Right lobe of liver (tissue), 6 donors: ENCODE measurements around the gene AKT3. TPM values are rescaled to one million over a fixed set of nuclear protein-coding genes. Genes with fewer than 3 reads are reported as not detected.

Experiments
- ATAC-seq, 4 donors: fragments of 200-7000 bp; cut with Tn5 transposase; one replicate each; pipeline ENCODE4 v1.9.1; 2020; ENCODE audit warnings: mild to moderate bottlenecking in 4 of 4, moderate library complexity in 4 of 4
- DNase-seq, 3 donors: peaks; one replicate each; pipeline ENCODE4 v3.0.0-alpha.2; 2020
- H3K27ac ChIP-seq, 3 donors: fragments of 200-600 bp; one replicate each; pipeline ENCODE4 v1.8.0; 2022
- H3K27me3 ChIP-seq, 2 donors: fragments of 200-600 bp; one replicate each; pipeline ENCODE4 v1.8.0; 2022
- H3K36me3 ChIP-seq, 4 donors: fragments of 200-600 bp; sonication (generic) in 1 of 4; one replicate each; pipeline versions ENCODE4 v1.5.1 to v1.8.0; 2017 to 2022; ENCODE audit warnings: control low read depth in 1 of 4
- H3K4me1 ChIP-seq, 4 donors: fragments of 200-600 bp; sonication (generic) in 1 of 4; one replicate each; pipeline versions ENCODE4 v1.5.1 to v1.8.0; 2017 to 2022; ENCODE audit warnings: control low read depth in 1 of 4
- H3K4me3 ChIP-seq, 3 donors: fragments of 200-600 bp; one replicate each; pipeline ENCODE4 v1.8.0; 2022
- H3K9me3 ChIP-seq, 4 donors: fragments of 200-600 bp; sonication (generic) in 1 of 4; one replicate each; pipeline versions ENCODE4 v1.5.1 to v1.8.0; 2017 to 2022; ENCODE audit warnings: control low read depth in 1 of 4
- CTCF ChIP-seq, 4 donors: fragments of 200-600 bp in 3 of 4; fragments of 450-650 bp in 1 of 4; IDR thresholded peaks; one replicate each; pipeline versions ENCODE4 v1.5.1 to v1.8.0; 2016 to 2022; ENCODE audit warnings: antibody characterized with exemption in 4 of 4, mild to moderate bottlenecking in 2 of 4
- POLR2A ChIP-seq: fragments of 450-650 bp; IDR thresholded peaks from one replicate; pipeline ENCODE4 v1.6.1; 2017; ENCODE audit warnings: antibody characterized with exemption, mild to moderate bottlenecking
- WGBS: methylation state at CpG from one replicate; pipeline ENCODE4 v1.1.6; 2018; ENCODE audit warnings: low coverage, low lambda C conversion rate; ENCODE audit not compliant: insufficient coverage; ENCODE audit errors: missing lambda C conversion rate; 5-methylcytosine and 5-hydroxymethylcytosine counted together
- intact Hi-C, 2 donors: fragments of 100-400 bp; cut with DNase I; formaldehyde crosslinking; loops; one replicate each; pipeline versions ENCODE4 v1.11.2 to v1.14.1; 2022
- total RNA-seq, 6 experiments: library from RNA; depleted of rRNA in 2 of 6; stranded (reverse); fragments of >200 nt in 2 of 6; fragmentation: NEBNext Ultra II Directional in 3 of 6; extraction: Animal tissue kit (Norgen Biotek cat#: 25700) in 3 of 6; gene quantifications; one replicate each; pipeline versions ENCODE4 v1.1.0 to v1.2.4, GENCODE V29; 2016 to 2023
- donor health status: DM: no; HTN: yes; CAD: no.
- donor health status: DM: no; HTN: no; CAD: no.
- donor health status: DM: no; HTN: no; CAD: no.
- donor health status: DM: no; HTN: yes; CAD: no.
- donor health status: DM: no; HTN: yes; CAD: no.

Gene AKT3
- total RNA-seq, 6 experiments from 2014 or later: 4.9 to 9.6 (median 6.8) TPM

- no peak for DNase-seq
- H3K4me3 ChIP-seq: no peak overlapping the region
- 75% methylated on average over 2 of the region's 2 CpGs for WGBS
These were observed 409.6 kb downstream of the AKT3 start for GRCh38 chr1:243440406-243440805.

GRCh38 chr1:243438815-243439214 is 411.2 kb downstream of the AKT3 start:
- no peaks in the 10 kb centered on the region for H3K9me3 ChIP-seq
- TF ChIP-seq CTCF (IDR thresholded peaks at IDR 0.05): no peak
- no peak for TF ChIP-seq POLR2A
- 54% methylated on average over 2 of the region's 2 CpGs for WGBS
- DNase-seq (no peak), ATAC-seq (peak in 2 of 4 donors; percentile 27 to 55)
- no peaks in the 10 kb centered on the region for H3K27me3 ChIP-seq
- H3K36me3 ChIP-seq: no peaks in the 10 kb centered on the region
- no peak overlapping the region for H3K4me3 ChIP-seq
- no peak overlapping the region for H3K27ac ChIP-seq
- H3K4me1 ChIP-seq: no peaks in the 10 kb centered on the region
- intact Hi-C loops: no loop called here

More at GRCh38 chr1:243440406-243440805, 409.6 kb downstream of the AKT3 start:
- Histone ChIP-seq H3K9me3 (no peaks in the 10 kb centered on the region), H3K36me3 (no peaks in the 10 kb centered on the region), H3K27ac (no peak overlapping the region), H3K4me1 (no peaks in the 10 kb centered on the region), H3K27me3 (no peaks in the 10 kb centered on the region)
- no peak for TF ChIP-seq POLR2A
- TF ChIP-seq CTCF (IDR thresholded peaks at IDR 0.05): no peak
- peak in 2 of 4 donors; percentile 14 to 19 for ATAC-seq
- intact Hi-C loops: no loop called here

Other genes with a start within 250 kb of the AKT3 start
- gene ZBTB18, start 201.0 kb upstream of the AKT3 start, total RNA-seq: 10 to 100 TPM in 3 of 6 experiments, 1 to 10 TPM in 3; 9.0 to 16.1 (median 10.0) TPM